K562 (cell line): Measurements from ENCODE around the gene ATXN7L2. TPM values are rescaled to one million over a fixed set of nuclear protein-coding genes. Genes with fewer than 3 reads are reported as not detected.

Experiments used
- ASH1L ChIP-seq: fragments of 450-650 bp; IDR thresholded peaks from 2 replicates; pipeline ENCODE4 v1.6.1; 2018; ENCODE audit warnings: borderline replicate concordance, mild to moderate bottlenecking, low read depth; ENCODE audit not compliant: partially characterized antibody
- CREB1 ChIP-seq, 2 experiments: sonication (generic) in 1 of 2; formaldehyde crosslinking in 1 of 2; IDR thresholded peaks; 2 replicates each; pipeline versions ENCODE4 v1.6.1 to v1.8.0; 2012 to 2022; ENCODE audit warnings: inconsistent platforms in 1 of 2, mild to moderate bottlenecking in 1 of 2, missing genetic modification reagents in 1 of 2, moderate library complexity in 1 of 2
- ELF1 ChIP-seq: fragments of 200-800 bp; sonication (Bioruptor generic); IDR thresholded peaks from 2 replicates; pipeline ENCODE4 v1.6.1; 2016; ENCODE audit warnings: missing genetic modification characterization, missing compliant biosample characterization
- ELF4 ChIP-seq: fragments of 450-650 bp; formaldehyde crosslinking; IDR thresholded peaks from 2 replicates; pipeline ENCODE4 v1.4.0; 2022; ENCODE audit warnings: missing genetic modification characterization
- ELK3 ChIP-seq: fragments of 450-650 bp; formaldehyde crosslinking; IDR thresholded peaks from 2 replicates; pipeline ENCODE4 v1.4.0; 2020; ENCODE audit warnings: mild to moderate bottlenecking
- FOXO4 ChIP-seq: fragments of 450-650 bp; formaldehyde crosslinking; IDR thresholded peaks from 2 replicates; pipeline ENCODE4 v1.4.0; 2020; ENCODE audit warnings: mild to moderate bottlenecking, moderate library complexity
- ID3 ChIP-seq, 2 experiments: fragments of 250-450 bp in 1 of 2; fragments of 450-650 bp in 1 of 2; sonication (Bioruptor Pico) in 1 of 2; IDR thresholded peaks; 2 replicates each; pipeline versions ENCODE4 v1.6.1 to v1.8.0; 2016 to 2021; ENCODE audit warnings: mild to moderate bottlenecking in 2 of 2, moderate library complexity in 2 of 2, missing compliant biosample characterization in 1 of 2, missing genetic modification characterization in 1 of 2
- KDM5B ChIP-seq: fragments of 200-600 bp; sonication (generic); IDR thresholded peaks from 2 replicates; pipeline ENCODE4 v1.6.1; 2012; ENCODE audit warnings: low read depth, mild to moderate bottlenecking, moderate library complexity, low read length, control low read depth, inconsistent platforms; ENCODE audit not compliant: insufficient replicate concordance
- MAZ ChIP-seq, 2 experiments: fragments of 450-650 bp in 1 of 2; sonication (generic) in 1 of 2; formaldehyde crosslinking; IDR thresholded peaks in 1 of 2; conservative IDR thresholded peaks in 1 of 2; 2 replicates each; pipeline versions ENCODE4 v1.4.0 to v1.5.0; 2020; ENCODE audit warnings: mild to moderate bottlenecking in 1 of 2, missing genetic modification reagents in 1 of 2
- MTA1 ChIP-seq: fragments of 450-650 bp; IDR thresholded peaks from 2 replicates; pipeline ENCODE4 v1.6.1; 2017; ENCODE audit warnings: borderline replicate concordance
- MTA2 ChIP-seq: fragments of 450-650 bp; IDR thresholded peaks from 2 replicates; pipeline ENCODE4 v1.6.1; 2016; ENCODE audit warnings: low read depth
- MTF1 ChIP-seq: fragments of 250-450 bp; sonication (Bioruptor Pico); IDR thresholded peaks from 2 replicates; pipeline ENCODE4 v1.9.0; 2021; ENCODE audit warnings: moderate library complexity, mild to moderate bottlenecking, inconsistent platforms, borderline replicate concordance
- NR2F6 ChIP-seq: fragments of 450-650 bp; formaldehyde crosslinking; IDR thresholded peaks from 2 replicates; pipeline ENCODE4 v1.4.0; 2020; ENCODE audit warnings: mild to moderate bottlenecking
- NR4A1 ChIP-seq, 2 experiments: fragments of 250-450 bp in 1 of 2; fragments of 450-650 bp in 1 of 2; sonication (Bioruptor Pico) in 1 of 2; IDR thresholded peaks; 2 replicates each; pipeline versions ENCODE4 v1.4.0 to v1.6.1; 2016 to 2020; ENCODE audit warnings: mild to moderate bottlenecking in 2 of 2, missing compliant biosample characterization in 1 of 2, missing genetic modification characterization in 1 of 2, moderate library complexity in 1 of 2
- PML ChIP-seq: IDR thresholded peaks from 2 replicates; pipeline ENCODE4 v1.6.1; 2012; ENCODE audit warnings: low read length, inconsistent platforms
- POLR2B ChIP-seq: fragments of 450-650 bp; IDR thresholded peaks from 2 replicates; pipeline ENCODE4 v1.6.1; 2018; ENCODE audit warnings: low read depth; ENCODE audit not compliant: partially characterized antibody
- POU5F1 ChIP-seq: fragments of 150-350 bp; IDR thresholded peaks from 2 replicates; pipeline ENCODE4 v1.6.1; 2014; ENCODE audit warnings: borderline replicate concordance, low read length, low read depth, mild to moderate bottlenecking; ENCODE audit not compliant: partially characterized antibody
- RBM34 ChIP-seq: fragments of 200-400 bp; formaldehyde crosslinking; IDR thresholded peaks from 2 replicates; pipeline ENCODE4 v1.6.1; 2018; ENCODE audit warnings: low read length, borderline replicate concordance; ENCODE audit not compliant: insufficient read depth
- RHOXF2B ChIP-seq: fragments of 250-450 bp; sonication (Bioruptor Pico); conservative IDR thresholded peaks from 2 replicates; pipeline ENCODE4 v1.5.1; 2021
- SIN3A ChIP-seq, 2 experiments: fragments of 150-350 bp in 1 of 2; IDR thresholded peaks; 2 replicates each; pipeline ENCODE4 v1.6.1; 2011 to 2016; ENCODE audit warnings: borderline replicate concordance in 2 of 2, low read depth in 2 of 2, low read length in 2 of 2, mild to moderate bottlenecking in 2 of 2, moderate library complexity in 2 of 2; ENCODE audit not compliant: control insufficient read depth in 1 of 2
- SMARCA4 ChIP-seq: fragments of 450-650 bp; IDR thresholded peaks from 2 replicates; pipeline ENCODE4 v1.6.1; 2016
- TBP ChIP-seq: optimal IDR thresholded peaks from 2 replicates; pipeline ENCODE3; 2011; ENCODE audit warnings: low read depth, low read length, improper control_type of control experiment
- ZNF184 ChIP-seq: sonication (generic); formaldehyde crosslinking; IDR thresholded peaks from 2 replicates; pipeline ENCODE4 v1.5.0; 2020; ENCODE audit warnings: missing genetic modification reagents
- ZNF445 ChIP-seq: fragments of 250-450 bp; sonication (Bioruptor Pico); IDR thresholded peaks from 2 replicates; pipeline ENCODE4 v1.4.0; 2020; ENCODE audit warnings: low read depth, mild to moderate bottlenecking, moderate library complexity
- ZNF57 ChIP-seq: fragments of 450-650 bp; formaldehyde crosslinking; IDR thresholded peaks from 2 replicates; pipeline ENCODE4 v1.4.0; 2020; ENCODE audit warnings: mild to moderate bottlenecking, moderate library complexity
- polyA plus RNA-seq, 8 experiments: library from polyadenylated mRNA; depleted of rRNA in 4 of 8; stranded (reverse) in 5 of 8; unstranded in 3 of 8; fragments of >200 nt; fragmentation: Nextera tagmentation in 2 of 8; fragmentation: Illumina TruSeq in 1 of 8; extraction: Ambion mirVana in 2 of 8; extraction: Trizol in 1 of 8; gene quantifications; 2 replicates each; pipeline versions ENCODE4 v1.2.1 to v1.2.3, GENCODE V29; 2011 to 2014; ENCODE audit warnings: inconsistent platforms in 1 of 8, missing spikeins in 1 of 8
- total RNA-seq, 7 experiments: library from RNA; depleted of rRNA in 6 of 7; stranded (reverse); fragments of >200 nt in 6 of 7; fragmentation: Illumina TruSeq in 2 of 7; extraction: Trizol in 2 of 7; gene quantifications; 2 replicates each; pipeline versions ENCODE4 v1.2.1 to v1.2.3, GENCODE V29; 2011 to 2021; ENCODE audit warnings: low replicate concordance in 1 of 7

ATXN7L2 gene
- total and polyA plus RNA-seq, 9 of the 15 experiments (the other 6 are each of a cell fraction or from before 2014, with no cell fraction given), result 0.21 to 10.4 (median 5.8) TPM

GRCh38 chr1:109493805-109494539 lies 10.3 kb downstream of the ATXN7L2 start, which contains the start of gene CYB561D1 (continued):
- TF ChIP-seq ELK3 (CRISPR knock-in tag), result 0 out of 2 replicates have a peak, but pooled peaks have one; percentile 7
- no peak for TF ChIP-seq MTF1
- no peak for TF ChIP-seq NR4A1 (CRISPR knock-in tag; IDR thresholded peaks at IDR 0.05)
- TF ChIP-seq NR4A1 (tag; IDR thresholded peaks at IDR 0.05), result 0 out of 2 replicates have a peak, but pooled peaks have one; percentile 35
- peak; percentile 99 for TF ChIP-seq ELF1
- TF ChIP-seq RBM34, result no peak
- TF ChIP-seq TBP, result peak; percentile 64
- peak; percentile 89 to 94 for TF ChIP-seq MAZ (CRISPR knock-in tag; conservative IDR thresholded peaks at IDR 0.05 in 1 of 2, IDR thresholded peaks at IDR 0.05 in 1 of 2)
- peak; percentile 63 for TF ChIP-seq CREB1 (IDR thresholded peaks at IDR 0.05)
- TF ChIP-seq CREB1 (CRISPR knock-in tag; IDR thresholded peaks at IDR 0.05), result peak; percentile 65; the same call in 1 of the 2 replicates
- TF ChIP-seq POLR2B, result peak; percentile 79
- 0 out of 2 replicates have a peak, but pooled peaks have one; percentile 62 for TF ChIP-seq FOXO4 (CRISPR knock-in tag)
- no peak for TF ChIP-seq ID3 (CRISPR knock-in tag; IDR thresholded peaks at IDR 0.05)
- TF ChIP-seq ID3 (tag; IDR thresholded peaks at IDR 0.05), result no peak
- TF ChIP-seq ASH1L, result peak; percentile 68
- TF ChIP-seq MTA1, result 0 out of 2 replicates have a peak, but pooled peaks have one; percentile 14
- TF ChIP-seq KDM5B, result peak; percentile 74
- peak; percentile 41 for TF ChIP-seq POU5F1
- no peak for TF ChIP-seq MTA2
- no peak for TF ChIP-seq NR2F6 (CRISPR knock-in tag)
- TF ChIP-seq RHOXF2B (CRISPR knock-in tag), result no peak
- no peak for TF ChIP-seq SMARCA4
- peak; percentile 49; the same call in 1 of the 2 replicates for TF ChIP-seq PML
- no peak for TF ChIP-seq ZNF445 (CRISPR knock-in tag)
- TF ChIP-seq ZNF184, result no peak
- TF ChIP-seq ELF4 (CRISPR knock-in tag), result peak; percentile 98
- TF ChIP-seq ZNF57 (CRISPR knock-in tag), result no peak
- peak; percentile 97 to 98; a peak in 3 of 4 replicates for TF ChIP-seq SIN3A (IDR thresholded peaks at IDR 0.05; ENCODE audit: borderline replicate concordance in 2 of 2, control insufficient read depth in 1 of 2, low read depth in 2 of 2, low read length in 2 of 2)
